Skeletal muscle satellite cell (primary cell): ENCODE measurements around the gene SPTLC1.
"Not testable (repeated sequence)": the region's sequence is repeated elsewhere in the genome, so short reads cannot be mapped to it uniquely, and the experiment has no call there.

ENCODE experiments used
- H3K27me3 ChIP-seq: 2 replicates; pipeline ENCODE4 v1.7.0; 2013; ENCODE audit warnings: low read length; ENCODE audit not compliant: control insufficient read depth, insufficient read depth
- H3K36me3 ChIP-seq: 2 replicates; pipeline ENCODE4 v1.7.0; 2013; ENCODE audit warnings: mild to moderate bottlenecking, control low read depth, low read length; ENCODE audit not compliant: insufficient read depth
- H3K4me1 ChIP-seq: 2 replicates; pipeline ENCODE4 v1.7.0; 2013; ENCODE audit warnings: low read length; ENCODE audit not compliant: control insufficient read depth, insufficient read depth
- H3K4me2 ChIP-seq: 2 replicates; pipeline ENCODE4 v1.7.0; 2013; ENCODE audit warnings: mild to moderate bottlenecking, low read length
- H3K4me3 ChIP-seq: 2 replicates; pipeline ENCODE4 v1.7.0; 2013; ENCODE audit warnings: low read length
- H3K9ac ChIP-seq: 2 replicates; pipeline ENCODE4 v1.7.0; 2013; ENCODE audit warnings: mild to moderate bottlenecking, low read depth, low read length, moderate library complexity
- H3K9me3 ChIP-seq: replicated peaks from 2 replicates; pipeline ENCODE4 v1.7.0; 2013; ENCODE audit warnings: mild to moderate bottlenecking, control low read depth, low read length

SPTLC1 gene

GRCh38 chr9:92036756-92037155, 78.5 kb downstream of the SPTLC1 start:
- Histone ChIP-seq H3K9ac (no peak overlapping the region), H3K4me3 (no peak overlapping the region), H3K36me3 (peaks cover 69% of the 10 kb centered on the region)

GRCh38 chr9:92036411-92036746, 78.8 kb downstream of the SPTLC1 start:
- Histone ChIP-seq H3K4me2 (no peak overlapping the region), H3K27me3 (no peaks in the 10 kb centered on the region), H3K4me1 (no peaks in the 10 kb centered on the region), H3K36me3 (peaks cover 65% of the 10 kb centered on the region), H3K9ac (no peak overlapping the region), H3K4me3 (no peak overlapping the region), H3K9me3 (no peaks in the 10 kb centered on the region)

More at GRCh38 chr9:92036756-92037155, 78.5 kb downstream of the SPTLC1 start:
- H3K9me3 ChIP-seq, result no peaks in the 10 kb centered on the region
- no peak overlapping the region for H3K4me2 ChIP-seq
- H3K27me3 ChIP-seq, result no peaks in the 10 kb centered on the region
- no peaks in the 10 kb centered on the region for H3K4me1 ChIP-seq

GRCh38 chr9:92035687-92036410, 79.4 kb downstream of the SPTLC1 start:
- no peaks in the 10 kb centered on the region for H3K9me3 ChIP-seq
- H3K4me1 ChIP-seq, result no peaks in the 10 kb centered on the region
- H3K36me3 ChIP-seq, result peaks cover 66% of the 10 kb centered on the region
- H3K4me3 ChIP-seq, result no peak overlapping the region
- H3K9ac ChIP-seq, result no peak overlapping the region
- H3K4me2 ChIP-seq, result no peak overlapping the region
- H3K27me3 ChIP-seq, result no peaks in the 10 kb centered on the region

- H3K9me3 ChIP-seq, result no peaks in the 10 kb centered on the region
Measured at GRCh38 chr9:92035146-92035545, 80.1 kb downstream of the SPTLC1 start.

GRCh38 chr9:92033991-92034390, 81.2 kb downstream of the SPTLC1 start:
- Histone ChIP-seq H3K27me3 (no peaks in the 10 kb centered on the region), H3K4me3 (no peak overlapping the region), H3K36me3 (peaks cover 77% of the 10 kb centered on the region), H3K9ac (no peak overlapping the region), H3K4me1 (no peaks in the 10 kb centered on the region), H3K9me3 (no peaks in the 10 kb centered on the region), H3K4me2 (no peak overlapping the region)

More at GRCh38 chr9:92035146-92035545, 80.1 kb downstream of the SPTLC1 start:
- Histone ChIP-seq H3K9ac (no peak overlapping the region), H3K36me3 (peaks cover 70% of the 10 kb centered on the region), H3K27me3 (no peaks in the 10 kb centered on the region), H3K4me3 (no peak overlapping the region), H3K4me2 (no peak overlapping the region), H3K4me1 (no peaks in the 10 kb centered on the region)

GRCh38 chr9:92033307-92033706, 81.9 kb downstream of the SPTLC1 start:
- no peaks in the 10 kb centered on the region for H3K27me3 ChIP-seq
- peaks cover 78% of the 10 kb centered on the region for H3K36me3 ChIP-seq
- H3K9me3 ChIP-seq, result no peaks in the 10 kb centered on the region
- H3K4me1 ChIP-seq, result no peaks in the 10 kb centered on the region
- no peak overlapping the region for H3K4me2 ChIP-seq
- H3K9ac ChIP-seq, result no peak overlapping the region
- no peak overlapping the region for H3K4me3 ChIP-seq

- Histone ChIP-seq H3K9ac (no peak overlapping the region), H3K4me2 (no peak overlapping the region), H3K36me3 (peaks cover 75% of the 10 kb centered on the region), H3K27me3 (no peaks in the 10 kb centered on the region), H3K4me3 (no peak overlapping the region), H3K9me3 (no peaks in the 10 kb centered on the region), H3K4me1 (no peaks in the 10 kb centered on the region)
Measured at GRCh38 chr9:92032891-92033290, 82.3 kb downstream of the SPTLC1 start.

- Histone ChIP-seq H3K4me1 (no peaks in the 10 kb centered on the region), H3K36me3 (peaks cover 50% of the 10 kb centered on the region), H3K27me3 (no peaks in the 10 kb centered on the region), H3K9me3 (no peaks in the 10 kb centered on the region), H3K4me3 (no peak overlapping the region), H3K4me2 (no peak overlapping the region), H3K9ac (no peak overlapping the region)
Measured at GRCh38 chr9:92030367-92030766, 84.8 kb downstream of the SPTLC1 start.

GRCh38 chr9:92029553-92029952, 85.7 kb downstream of the SPTLC1 start:
- H3K4me1 ChIP-seq, result no peaks in the 10 kb centered on the region
- no peaks in the 10 kb centered on the region for H3K9me3 ChIP-seq
- no peak overlapping the region for H3K9ac ChIP-seq
- H3K4me2 ChIP-seq, result no peak overlapping the region
- no peaks in the 10 kb centered on the region for H3K27me3 ChIP-seq
- no peak overlapping the region for H3K4me3 ChIP-seq
- peaks cover 43% of the 10 kb centered on the region for H3K36me3 ChIP-seq

- Histone ChIP-seq H3K27me3 (no peaks in the 10 kb centered on the region), H3K36me3 (peaks cover 21% of the 10 kb centered on the region), H3K9ac (no peak overlapping the region), H3K9me3 (peaks cover 5% of the 10 kb centered on the region), H3K4me2 (no peak overlapping the region), H3K4me3 (no peak overlapping the region), H3K4me1 (no peaks in the 10 kb centered on the region)
Measured at GRCh38 chr9:92026206-92027002, 88.8 kb downstream of the SPTLC1 start.

- not testable (repeated sequence) for H3K4me1 ChIP-seq
Measured at GRCh38 chr9:92021785-92022541, 93.2 kb downstream of the SPTLC1 start.

More at GRCh38 chr9:92021785-92022541, 93.2 kb downstream of the SPTLC1 start:
- not testable (repeated sequence) for H3K9me3 ChIP-seq, H3K4me2 ChIP-seq, H3K27me3 ChIP-seq, H3K9ac ChIP-seq, H3K36me3 ChIP-seq, H3K4me3 ChIP-seq
